Neural progenitor cell (in vitro differentiated cells): Measurements from ENCODE around the gene TP53BP2.

Experiments
- EZH2phosphoT487 ChIP-seq: fragments of 200-600 bp; sonication (generic); IDR thresholded peaks from 2 replicates; pipeline ENCODE4 v1.6.1; 2017; ENCODE audit warnings: antibody characterized with exemption
- TF ChIP-seq, protein P1 (sequence below): fragments of 200-600 bp; sonication (generic); IDR thresholded peaks from 2 replicates; pipeline ENCODE4 v1.5.1; 2017; ENCODE audit warnings: antibody characterized with exemption, mild to moderate bottlenecking

DNA sequence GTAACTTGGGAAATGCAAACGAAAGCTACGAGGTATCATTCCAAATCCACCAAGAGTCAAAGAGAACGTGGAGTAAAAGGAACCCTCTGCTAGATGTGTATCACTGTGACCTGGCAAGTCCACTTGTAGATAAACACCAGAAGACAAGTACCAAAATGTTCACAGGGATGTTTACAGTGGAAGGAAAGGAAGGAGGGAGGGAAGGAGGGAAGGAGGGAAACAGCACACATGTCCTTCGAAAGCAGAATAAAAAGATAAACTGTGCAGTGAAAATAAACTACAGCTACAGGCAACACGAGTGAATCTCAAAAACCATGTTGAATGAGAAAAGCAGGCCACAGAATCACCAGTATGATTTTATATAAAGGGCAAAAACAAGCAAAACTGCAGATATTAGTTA is 59.9 kb downstream of the TP53BP2 start:
- TF ChIP-seq, protein P1, sequence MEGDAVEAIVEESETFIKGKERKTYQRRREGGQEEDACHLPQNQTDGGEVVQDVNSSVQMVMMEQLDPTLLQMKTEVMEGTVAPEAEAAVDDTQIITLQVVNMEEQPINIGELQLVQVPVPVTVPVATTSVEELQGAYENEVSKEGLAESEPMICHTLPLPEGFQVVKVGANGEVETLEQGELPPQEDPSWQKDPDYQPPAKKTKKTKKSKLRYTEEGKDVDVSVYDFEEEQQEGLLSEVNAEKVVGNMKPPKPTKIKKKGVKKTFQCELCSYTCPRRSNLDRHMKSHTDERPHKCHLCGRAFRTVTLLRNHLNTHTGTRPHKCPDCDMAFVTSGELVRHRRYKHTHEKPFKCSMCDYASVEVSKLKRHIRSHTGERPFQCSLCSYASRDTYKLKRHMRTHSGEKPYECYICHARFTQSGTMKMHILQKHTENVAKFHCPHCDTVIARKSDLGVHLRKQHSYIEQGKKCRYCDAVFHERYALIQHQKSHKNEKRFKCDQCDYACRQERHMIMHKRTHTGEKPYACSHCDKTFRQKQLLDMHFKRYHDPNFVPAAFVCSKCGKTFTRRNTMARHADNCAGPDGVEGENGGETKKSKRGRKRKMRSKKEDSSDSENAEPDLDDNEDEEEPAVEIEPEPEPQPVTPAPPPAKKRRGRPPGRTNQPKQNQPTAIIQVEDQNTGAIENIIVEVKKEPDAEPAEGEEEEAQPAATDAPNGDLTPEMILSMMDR, result no peak
- no peak for TF ChIP-seq EZH2phosphoT487
